Activated B cell treated with CpG ODN at 0.5 μM for 24 hours (primary cell): ENCODE measurements around the gene HPDL. TPM values are rescaled to one million over a fixed set of nuclear protein-coding genes. Genes with fewer than 3 reads are reported as not detected.
"Not testable (repeated sequence)": the region's sequence is repeated elsewhere in the genome, so short reads cannot be mapped to it uniquely, and the experiment has no call there.

ENCODE experiments used
- ATAC-seq: fragments of 200-7000 bp; cut with Tn5 transposase; one replicate; pipeline ENCODE4 v1.10.0; 2021; ENCODE audit warnings: low read depth, mild to moderate bottlenecking, moderate library complexity
- CTCF ChIA-PET: fragments of 350-600 bp; sonication (Branson Sonifier 250); formaldehyde crosslinking; loops from one replicate; lab custom pipeline; 2021; ENCODE audit warnings: antibody characterized with exemption; lab: Charles Lee
- POLR2A ChIA-PET: fragments of 350-600 bp; sonication (Branson Sonifier 250); formaldehyde crosslinking; loops from one replicate; lab custom pipeline; 2021; ENCODE audit warnings: antibody characterized with exemption; lab: Charles Lee
- DNase-seq: peaks from one replicate; pipeline ENCODE4 v3.0.0; 2022
- H3K27ac Mint-ChIP-seq: one replicate; pipeline ENCODE4 v1.8.0; 2020; ENCODE audit warnings: mixed read lengths
- H3K27me3 Mint-ChIP-seq: one replicate; pipeline ENCODE4 v1.8.0; 2021; ENCODE audit warnings: mixed read lengths
- H3K36me3 Mint-ChIP-seq: one replicate; pipeline ENCODE4 v1.8.0; 2021; ENCODE audit warnings: low read depth, mixed read lengths
- H3K4me1 Mint-ChIP-seq: one replicate; pipeline ENCODE4 v1.8.0; 2021; ENCODE audit warnings: mixed read lengths
- H3K4me3 Mint-ChIP-seq: one replicate; pipeline ENCODE4 v1.8.0; 2020; ENCODE audit warnings: mild to moderate bottlenecking, mixed read lengths
- H3K9me3 Mint-ChIP-seq: one replicate; pipeline ENCODE4 v1.8.0; 2020; ENCODE audit warnings: mixed read lengths
- intact Hi-C: fragments of 100-400 bp; cut with micrococcal nuclease; formaldehyde crosslinking; loops from one replicate; pipeline ENCODE4 v1.15.1; 2024
- total RNA-seq: library from RNA; stranded (reverse); gene quantifications from 2 replicates; pipeline ENCODE4 v1.2.3, GENCODE V29; 2022
- TF ChIP-seq, protein P1 (sequence below): fragments of 200-600 bp; IDR thresholded peaks from one replicate; pipeline ENCODE4 v1.8.0; 2022; ENCODE audit warnings: antibody characterized with exemption, mild to moderate bottlenecking

HPDL gene
- 3.7 and 4.3 TPM in 2 replicates for total RNA-seq

DNA sequence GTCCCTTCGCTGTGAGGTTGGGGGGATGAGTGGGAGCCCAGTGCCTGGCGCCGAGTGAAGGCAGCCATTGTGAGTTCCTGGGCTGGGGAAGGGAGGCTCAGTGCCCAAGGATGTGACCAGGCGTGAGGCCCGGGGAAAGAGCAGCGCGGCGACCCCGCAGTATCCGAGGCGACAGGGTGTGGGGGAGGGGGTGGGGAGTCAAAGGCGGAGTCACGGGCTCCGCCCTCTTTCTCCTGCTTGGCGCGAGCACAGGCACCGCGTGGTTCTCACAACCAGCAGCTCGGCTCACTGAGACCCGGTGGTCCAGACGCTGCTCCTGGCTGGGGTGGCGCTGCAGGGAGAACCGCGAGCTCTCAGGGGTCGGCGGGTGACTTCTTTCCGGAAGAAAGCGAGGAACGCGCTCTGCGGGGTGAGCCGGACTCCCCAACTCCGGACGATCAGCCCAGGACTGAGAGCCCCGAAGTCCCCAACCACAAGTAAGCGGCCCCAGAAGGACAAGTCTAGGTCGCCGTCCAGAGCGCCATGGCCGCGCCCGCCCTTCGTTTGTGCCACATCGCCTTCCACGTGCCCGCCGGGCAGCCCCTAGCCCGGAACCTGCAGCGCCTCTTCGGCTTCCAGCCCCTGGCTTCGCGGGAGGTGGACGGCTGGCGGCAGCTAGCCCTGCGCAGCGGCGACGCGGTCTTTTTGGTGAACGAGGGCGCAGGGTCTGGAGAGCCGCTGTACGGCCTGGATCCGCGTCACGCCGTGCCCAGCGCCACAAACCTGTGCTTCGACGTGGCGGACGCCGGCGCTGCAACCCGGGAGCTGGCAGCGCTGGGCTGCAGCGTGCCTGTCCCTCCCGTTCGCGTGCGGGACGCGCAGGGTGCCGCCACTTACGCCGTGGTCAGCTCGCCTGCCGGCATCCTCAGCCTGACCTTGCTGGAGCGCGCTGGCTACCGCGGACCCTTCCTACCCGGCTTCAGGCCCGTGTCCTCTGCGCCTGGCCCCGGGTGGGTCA, at the start of gene HPDL:
TSS of gene HPDL (plus strand) at position 269 of the 997 bp plus-strand sequence. CDS start at position 523, 254 bp downstream.
- intact Hi-C loops = loop anchor here (1.0 kb wide), 2 partner anchors 12 to 21 kb away; no protein-coding TSS in a partner anchor
- DNase-seq = peak; percentile 49
- Mint-ChIP-seq H3K36me3 (peaks cover 13% of the 10 kb centered on the region), H3K27me3 (no peaks in the 10 kb centered on the region), H3K4me3 (peak within 1 kb of the TSS; percentile 83), H3K27ac (peak within 1 kb of the TSS; percentile 53), H3K4me1 (peaks cover 18% of the 10 kb centered on the region), H3K9me3 (no peaks in the 10 kb centered on the region)
- ChIA-PET CTCF (interaction anchor here (0.8 to 1.2 kb wide), 2 partner anchors 22 to 167 kb away, joined by 3 to 5 read pairs; no protein-coding TSS in a partner anchor), POLR2A (interaction anchor here (0.6 to 3.3 kb wide), 9 partner anchors 13 to 605 kb away, joined by 3 to 45 read pairs (median 6); partner anchors contain the start of genes MUTYH, RPS8 and TOE1)
- ATAC-seq = peak; percentile 93
- TF ChIP-seq, protein P1, sequence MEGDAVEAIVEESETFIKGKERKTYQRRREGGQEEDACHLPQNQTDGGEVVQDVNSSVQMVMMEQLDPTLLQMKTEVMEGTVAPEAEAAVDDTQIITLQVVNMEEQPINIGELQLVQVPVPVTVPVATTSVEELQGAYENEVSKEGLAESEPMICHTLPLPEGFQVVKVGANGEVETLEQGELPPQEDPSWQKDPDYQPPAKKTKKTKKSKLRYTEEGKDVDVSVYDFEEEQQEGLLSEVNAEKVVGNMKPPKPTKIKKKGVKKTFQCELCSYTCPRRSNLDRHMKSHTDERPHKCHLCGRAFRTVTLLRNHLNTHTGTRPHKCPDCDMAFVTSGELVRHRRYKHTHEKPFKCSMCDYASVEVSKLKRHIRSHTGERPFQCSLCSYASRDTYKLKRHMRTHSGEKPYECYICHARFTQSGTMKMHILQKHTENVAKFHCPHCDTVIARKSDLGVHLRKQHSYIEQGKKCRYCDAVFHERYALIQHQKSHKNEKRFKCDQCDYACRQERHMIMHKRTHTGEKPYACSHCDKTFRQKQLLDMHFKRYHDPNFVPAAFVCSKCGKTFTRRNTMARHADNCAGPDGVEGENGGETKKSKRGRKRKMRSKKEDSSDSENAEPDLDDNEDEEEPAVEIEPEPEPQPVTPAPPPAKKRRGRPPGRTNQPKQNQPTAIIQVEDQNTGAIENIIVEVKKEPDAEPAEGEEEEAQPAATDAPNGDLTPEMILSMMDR = no peak

- TF ChIP-seq, protein P1 = no peak
- intact Hi-C loops = no loop called here
- ChIA-PET CTCF (no interaction called here), POLR2A (no interaction called here)
- H3K27ac Mint-ChIP-seq = no peak overlapping the region
- no peaks in the 10 kb centered on the region for H3K4me1 Mint-ChIP-seq
- DNase-seq (no peak), ATAC-seq (no peak)
- peaks cover 7% of the 10 kb centered on the region for H3K27me3 Mint-ChIP-seq
- no peak overlapping the region for H3K4me3 Mint-ChIP-seq
- H3K36me3 Mint-ChIP-seq = no peaks in the 10 kb centered on the region
- H3K9me3 Mint-ChIP-seq = no peaks in the 10 kb centered on the region
Measured at GRCh38 chr1:45282351-45282750, 44.3 kb upstream of the HPDL start.

- DNase-seq, H3K9me3 Mint-ChIP-seq, ATAC-seq, H3K36me3 Mint-ChIP-seq, H3K4me3 Mint-ChIP-seq, H3K27me3 Mint-ChIP-seq, intact Hi-C loops, H3K4me1 Mint-ChIP-seq, H3K27ac Mint-ChIP-seq, POLR2A ChIA-PET: not testable (repeated sequence)
- CTCF ChIA-PET = interaction anchor here (0.7 kb wide), 1 partner anchor 1969 kb away, joined by 4 read pairs; no protein-coding TSS in a partner anchor
Measured at GRCh38 chr1:45284858-45285257, 41.8 kb upstream of the HPDL start.

GRCh38 chr1:45286521-45286920, 40.2 kb upstream of the HPDL start:
- H3K27ac Mint-ChIP-seq, ATAC-seq, CTCF ChIA-PET, H3K4me1 Mint-ChIP-seq, H3K9me3 Mint-ChIP-seq, POLR2A ChIA-PET, H3K4me3 Mint-ChIP-seq, DNase-seq, intact Hi-C loops, H3K27me3 Mint-ChIP-seq, H3K36me3 Mint-ChIP-seq: not testable (repeated sequence)

DNA sequence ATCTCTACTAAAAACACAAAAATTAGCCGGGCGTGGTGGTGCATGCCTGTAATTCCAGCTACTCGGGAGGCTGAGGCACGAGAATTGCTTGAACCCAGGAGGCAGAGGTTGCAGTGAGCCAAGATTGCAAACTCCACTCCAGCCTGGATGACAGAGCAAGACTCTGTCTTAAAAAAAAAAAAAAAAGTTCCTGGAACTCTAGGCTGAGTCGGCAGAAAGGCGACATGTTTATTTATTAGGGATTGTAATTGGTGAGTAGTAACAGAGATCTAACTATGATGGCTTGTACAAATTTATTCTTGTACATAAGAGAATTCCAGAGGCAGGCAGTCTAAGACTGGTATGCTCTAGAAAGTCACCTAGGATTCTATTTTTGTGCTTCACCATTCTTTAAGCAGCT, 35.7 kb upstream of the HPDL start:
- DNase-seq, intact Hi-C loops, CTCF ChIA-PET, H3K9me3 Mint-ChIP-seq, ATAC-seq, H3K27me3 Mint-ChIP-seq, H3K27ac Mint-ChIP-seq, H3K36me3 Mint-ChIP-seq, H3K4me3 Mint-ChIP-seq, POLR2A ChIA-PET, H3K4me1 Mint-ChIP-seq: not testable (repeated sequence)

DNA sequence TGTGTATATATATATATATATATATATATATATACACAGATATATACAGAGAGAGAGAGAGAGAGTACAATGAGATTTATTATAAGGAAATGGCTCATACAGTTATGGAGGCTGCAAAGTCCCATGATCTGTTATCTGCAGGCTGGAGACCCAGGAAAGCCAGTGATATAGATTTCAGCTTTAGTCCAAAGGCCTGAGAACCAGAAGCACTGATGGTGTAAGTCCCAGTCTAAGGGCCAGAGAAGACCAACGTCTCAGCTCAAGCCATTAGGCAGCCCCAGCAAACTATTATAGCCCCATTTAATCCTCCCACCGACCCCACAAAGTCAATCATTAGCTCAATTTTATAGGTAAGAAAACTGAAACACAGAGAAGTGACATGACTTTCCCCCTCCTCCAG, 35.0 kb upstream of the HPDL start:
- H3K27me3 Mint-ChIP-seq = no peaks in the 10 kb centered on the region
- no peaks in the 10 kb centered on the region for H3K4me1 Mint-ChIP-seq
- H3K27ac Mint-ChIP-seq = no peak overlapping the region
- intact Hi-C loops = no loop called here
- TF ChIP-seq, protein P1 = no peak
- no peak overlapping the region for H3K4me3 Mint-ChIP-seq
- ChIA-PET CTCF (no interaction called here), POLR2A (interaction anchor here (1.5 kb wide), 1 partner anchor 12 kb away, joined by 3 read pairs; no protein-coding TSS in a partner anchor)
- H3K9me3 Mint-ChIP-seq = no peaks in the 10 kb centered on the region
- H3K36me3 Mint-ChIP-seq = no peaks in the 10 kb centered on the region
- DNase-seq (no peak), ATAC-seq (no peak)
